Muscle of leg (tissue), 11 donors: ENCODE data around the gene LTC4S. TPM values are rescaled to one million over a fixed set of nuclear protein-coding genes. Genes with fewer than 3 reads are reported as not detected.

Source experiments
- DNase-seq: peaks from one replicate; pipeline ENCODE4 v3.0.0; 2013
- H3K27ac ChIP-seq: one replicate; pipeline ENCODE4 v1.5.1; 2013; ENCODE audit warnings: mild to moderate bottlenecking, low read length, control low read depth
- H3K27me3 ChIP-seq: one replicate; pipeline ENCODE4 v1.6.1; 2013; ENCODE audit warnings: low read length; ENCODE audit not compliant: control insufficient read depth, insufficient read depth
- H3K36me3 ChIP-seq: one replicate; pipeline ENCODE4 v1.6.1; 2013; ENCODE audit warnings: low read length; ENCODE audit not compliant: control insufficient read depth, insufficient read depth
- H3K4me1 ChIP-seq: one replicate; pipeline ENCODE4 v1.6.1; 2013; ENCODE audit warnings: low read length; ENCODE audit not compliant: control insufficient read depth, insufficient read depth
- H3K4me3 ChIP-seq: one replicate; pipeline ENCODE4 v1.5.1; 2013; ENCODE audit warnings: low read length, control low read depth
- H3K9me3 ChIP-seq: replicated peaks from 2 replicates; pipeline ENCODE4 v1.6.1; 2013; ENCODE audit warnings: low read depth, low read length; ENCODE audit not compliant: control insufficient read depth
- WGBS: methylation state at CpG from one replicate; pipeline ENCODE4 v1.1.5; 2013; ENCODE audit warnings: missing lambda C conversion rate; ENCODE audit not compliant: insufficient coverage; 5-methylcytosine and 5-hydroxymethylcytosine counted together
- polyA plus RNA-seq, 8 donors: library from polyadenylated mRNA; unstranded; fragments of 120-200 nt; gene quantifications; one replicate each; pipeline versions ENCODE4 v1.2.1 to v1.2.3, GENCODE V29; 2013; ENCODE audit warnings: inconsistent platforms in 1 of 8, low replicate concordance in 1 of 8; ENCODE audit not compliant: insufficient read length in 8 of 8, insufficient read depth in 1 of 8
- total RNA-seq: library from RNA; stranded (reverse); fragments of 120-200 nt; gene quantifications from one replicate; pipeline ENCODE4 v1.2.4, GENCODE V29; 2013

Gene LTC4S
- total and polyA plus RNA-seq, 9 donors: 2.3 to 4.6 (median 3.2) TPM

DNA sequence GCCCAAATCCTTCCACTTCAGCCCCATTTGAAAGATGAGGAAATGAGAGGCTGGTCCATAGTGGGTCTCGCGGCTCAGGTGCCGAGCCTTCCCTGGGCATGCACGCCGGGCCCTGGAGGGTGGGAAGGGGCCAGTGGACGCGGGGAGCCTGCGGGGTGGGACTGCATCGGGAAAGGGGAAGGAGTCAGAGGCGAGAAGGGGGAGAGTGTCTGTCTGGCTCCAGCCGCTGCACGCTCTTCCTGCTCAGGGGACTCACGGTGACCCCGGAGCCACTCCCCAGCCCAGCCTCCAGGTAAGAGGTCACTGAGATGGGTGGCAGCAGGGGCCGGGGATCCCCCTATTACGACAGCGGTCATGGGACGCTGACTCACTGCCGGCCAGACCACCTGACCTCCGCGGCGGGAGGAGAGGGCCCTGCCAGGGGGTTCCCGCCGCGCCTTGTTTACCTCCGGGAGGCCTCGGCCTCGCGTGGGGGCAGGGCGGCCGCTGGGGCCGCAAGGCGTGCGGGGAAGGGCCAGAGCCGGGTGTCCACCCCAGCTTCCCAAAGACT is 25.0 kb downstream of the LTC4S start:
- H3K27me3 ChIP-seq: peaks cover 5% of the 10 kb centered on the region
- peaks cover 21% of the 10 kb centered on the region for H3K36me3 ChIP-seq
- H3K27ac ChIP-seq: peak overlapping the region; percentile 94
- peak overlapping the region; percentile 50 for H3K4me3 ChIP-seq
- WGBS: under 1% methylated on average over 28 of the region's 35 CpGs
- peaks cover 43% of the 10 kb centered on the region for H3K4me1 ChIP-seq
- no peaks in the 10 kb centered on the region for H3K9me3 ChIP-seq
- peak; percentile 96 for DNase-seq

DNA sequence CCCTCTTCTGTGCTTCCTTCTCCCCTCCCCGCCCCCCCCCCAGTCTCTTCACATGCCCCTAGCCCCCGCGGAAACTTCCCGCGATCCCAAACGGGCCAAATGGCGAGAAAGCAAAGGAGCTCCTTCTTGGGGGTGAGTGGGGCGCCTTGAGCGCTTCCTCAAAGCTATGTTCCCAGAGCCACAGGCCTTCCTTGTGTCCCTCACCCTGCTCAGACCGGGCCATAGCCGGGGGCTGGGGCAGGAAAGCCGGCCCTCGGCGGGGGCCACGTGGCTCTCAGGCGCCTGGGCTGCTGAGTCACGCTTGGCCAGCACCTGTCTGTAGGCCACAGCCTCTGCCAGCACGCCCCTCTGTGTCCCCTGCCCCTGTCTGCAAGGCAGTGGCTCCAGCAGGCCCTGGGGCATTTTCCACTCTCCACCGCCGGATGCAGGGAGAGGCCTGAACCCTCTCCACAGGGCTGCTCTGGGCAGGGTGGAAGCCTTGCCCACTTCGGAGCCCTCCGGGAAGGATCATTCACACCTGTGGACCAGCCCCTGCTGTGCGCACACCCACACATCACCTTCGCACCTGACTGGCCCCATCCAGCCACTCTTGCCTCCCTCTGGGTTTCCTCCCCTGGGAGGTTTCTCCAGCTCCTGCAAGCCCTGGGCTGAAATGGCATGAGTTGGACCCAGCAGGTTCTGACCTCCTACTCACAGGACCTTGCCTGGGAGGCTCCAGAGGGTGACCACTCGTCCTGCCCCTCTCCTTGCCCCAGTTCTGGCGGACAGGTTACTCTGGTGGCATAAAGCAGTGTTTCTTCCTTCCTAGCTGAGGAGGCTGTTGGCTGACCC is 25.7 kb downstream of the LTC4S start:
- peaks cover 43% of the 10 kb centered on the region for H3K4me1 ChIP-seq

DNA sequence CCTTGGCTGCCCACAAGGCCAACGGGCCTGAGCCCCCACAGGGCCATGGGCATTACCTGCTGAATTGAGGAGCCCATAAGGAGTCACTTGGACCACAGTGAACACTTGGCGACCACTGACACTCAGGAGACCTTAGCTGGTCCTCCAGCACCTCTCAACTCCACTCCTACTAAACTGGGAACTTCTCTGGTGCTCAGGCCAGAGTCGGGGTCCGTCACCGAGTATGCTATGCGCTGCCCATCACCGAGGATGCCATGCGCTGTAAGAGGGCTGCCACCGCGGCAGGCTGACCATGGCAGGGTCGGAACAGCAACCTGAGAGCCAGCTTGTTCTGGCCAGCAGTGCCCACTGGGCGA is 26.3 kb downstream of the LTC4S start:
- Histone ChIP-seq H3K36me3 (peaks cover 29% of the 10 kb centered on the region), H3K9me3 (no peaks in the 10 kb centered on the region), H3K27me3 (peaks cover 5% of the 10 kb centered on the region), H3K4me3 (peak overlapping the region; percentile 75), H3K27ac (peak overlapping the region; percentile 94), H3K4me1 (peaks cover 43% of the 10 kb centered on the region)
- DNase-seq: no peak
- 50% methylated on average over 12 of the region's 12 CpGs for WGBS

More for the DNA sequence above, 25.7 kb downstream of the LTC4S start:
- Histone ChIP-seq H3K27ac (peak overlapping the region; percentile 94), H3K4me3 (peak overlapping the region; percentile 50), H3K36me3 (peaks cover 24% of the 10 kb centered on the region), H3K9me3 (no peaks in the 10 kb centered on the region), H3K27me3 (peaks cover 5% of the 10 kb centered on the region)
- 18% methylated on average over 14 of the region's 26 CpGs for WGBS
- DNase-seq: peak; percentile 75

DNA sequence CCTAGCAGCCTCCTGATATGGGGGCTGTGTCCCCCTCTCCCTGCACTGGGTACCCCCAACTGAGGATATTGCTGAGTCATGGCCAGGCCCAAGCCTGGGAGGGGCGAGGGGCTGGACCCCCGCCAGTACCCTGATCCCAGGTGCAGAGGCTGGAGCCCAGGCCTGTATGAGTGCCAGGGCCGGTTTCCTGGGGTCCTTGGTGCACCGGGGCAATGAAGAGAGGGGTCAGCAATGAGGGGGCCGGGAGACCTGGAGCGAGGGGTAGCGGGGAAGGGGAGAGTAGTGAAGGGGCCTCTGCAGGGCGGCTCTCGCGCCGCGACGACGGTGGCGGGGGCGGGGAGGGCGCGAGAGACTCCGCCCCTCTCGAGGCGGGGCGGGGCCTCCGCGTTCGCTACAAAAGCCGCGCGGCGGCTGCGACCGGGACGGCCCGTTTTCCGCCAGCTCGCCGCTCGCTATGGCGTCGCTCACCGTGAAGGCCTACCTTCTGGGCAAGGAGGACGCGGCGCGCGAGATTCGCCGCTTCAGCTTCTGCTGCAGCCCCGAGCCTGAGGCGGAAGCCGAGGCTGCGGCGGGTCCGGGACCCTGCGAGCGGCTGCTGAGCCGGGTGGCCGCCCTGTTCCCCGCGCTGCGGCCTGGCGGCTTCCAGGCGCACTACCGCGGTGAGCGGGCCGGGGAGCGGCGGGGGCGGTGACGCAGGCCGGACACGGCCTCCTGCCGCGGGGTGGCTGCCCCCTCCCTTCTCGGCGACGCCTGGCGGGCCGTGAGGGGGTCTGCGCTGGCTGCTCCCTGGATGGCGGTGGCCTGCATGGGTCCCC is 26.9 kb downstream of the LTC4S start, which contains the start of gene SQSTM1:
TSS of gene SQSTM1 (plus strand) at position 423 of the 815 bp plus-strand sequence. CDS start at position 455, 32 bp downstream.
- Histone ChIP-seq H3K36me3 (peaks cover 31% of the 10 kb centered on the region), H3K27ac (peak within 1 kb of the TSS; percentile 94), H3K9me3 (no peaks in the 10 kb centered on the region), H3K4me3 (peak within 1 kb of the TSS; percentile 75), H3K27me3 (peaks cover 5% of the 10 kb centered on the region), H3K4me1 (peaks cover 43% of the 10 kb centered on the region)
- peak; percentile 92 for DNase-seq
- WGBS: under 1% methylated on average over 77 of the region's 81 CpGs

GRCh38 chr5:179821298-179822058 is 27.7 kb downstream of the LTC4S start:
- H3K27ac ChIP-seq: peak overlapping the region; percentile 93
- H3K9me3 ChIP-seq: no peaks in the 10 kb centered on the region
- H3K4me1 ChIP-seq: peaks cover 41% of the 10 kb centered on the region
- peak; percentile 96 for DNase-seq
- under 1% methylated on average over 51 of the region's 54 CpGs for WGBS
- peaks cover 39% of the 10 kb centered on the region for H3K36me3 ChIP-seq
- peaks cover under 1% of the 10 kb centered on the region for H3K27me3 ChIP-seq
- H3K4me3 ChIP-seq: peak overlapping the region; percentile 75

GRCh38 chr5:179822059-179822432 is 28.3 kb downstream of the LTC4S start:
- no peaks in the 10 kb centered on the region for H3K27me3 ChIP-seq
- H3K9me3 ChIP-seq: no peaks in the 10 kb centered on the region
- peaks cover 36% of the 10 kb centered on the region for H3K4me1 ChIP-seq
- H3K4me3 ChIP-seq: peak overlapping the region; percentile 75
- peak overlapping the region; percentile 93 for H3K27ac ChIP-seq
- no CpG with 5 or more reads among the region's 3 CpGs for WGBS
- DNase-seq: no peak
- peaks cover 45% of the 10 kb centered on the region for H3K36me3 ChIP-seq

DNA sequence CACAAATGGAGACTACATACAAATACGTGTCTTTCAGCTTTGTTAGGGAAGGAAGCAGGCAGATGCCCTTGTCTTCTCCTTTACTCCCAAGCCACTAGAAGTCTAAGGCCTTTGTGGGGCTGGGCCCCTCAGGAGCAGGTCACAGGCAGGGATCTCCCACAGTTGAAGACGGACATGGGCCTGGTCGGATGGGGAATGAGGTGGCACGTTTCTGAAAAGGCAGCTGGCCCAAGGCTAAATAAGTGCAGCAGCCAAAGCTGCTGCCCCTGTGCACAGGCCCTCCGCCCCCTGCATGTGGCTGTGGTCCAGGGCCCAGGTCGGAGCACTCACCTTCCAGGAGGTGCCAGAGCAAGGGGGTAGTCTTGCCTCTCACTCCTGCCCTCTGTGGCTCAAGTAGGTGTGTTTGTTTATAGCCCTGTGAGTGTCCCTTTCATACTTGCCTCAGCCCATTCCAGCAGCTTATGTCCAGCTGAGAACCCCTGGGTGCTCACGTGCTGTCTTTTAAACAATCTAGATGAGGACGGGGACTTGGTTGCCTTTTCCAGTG is 28.7 kb downstream of the LTC4S start:
- Histone ChIP-seq H3K9me3 (no peaks in the 10 kb centered on the region), H3K27ac (no peak overlapping the region), H3K27me3 (no peaks in the 10 kb centered on the region), H3K4me1 (peaks cover 33% of the 10 kb centered on the region), H3K36me3 (peaks cover 48% of the 10 kb centered on the region), H3K4me3 (no peak overlapping the region)
- no peak for DNase-seq
- 68% methylated on average over 7 of the region's 8 CpGs for WGBS

DNA sequence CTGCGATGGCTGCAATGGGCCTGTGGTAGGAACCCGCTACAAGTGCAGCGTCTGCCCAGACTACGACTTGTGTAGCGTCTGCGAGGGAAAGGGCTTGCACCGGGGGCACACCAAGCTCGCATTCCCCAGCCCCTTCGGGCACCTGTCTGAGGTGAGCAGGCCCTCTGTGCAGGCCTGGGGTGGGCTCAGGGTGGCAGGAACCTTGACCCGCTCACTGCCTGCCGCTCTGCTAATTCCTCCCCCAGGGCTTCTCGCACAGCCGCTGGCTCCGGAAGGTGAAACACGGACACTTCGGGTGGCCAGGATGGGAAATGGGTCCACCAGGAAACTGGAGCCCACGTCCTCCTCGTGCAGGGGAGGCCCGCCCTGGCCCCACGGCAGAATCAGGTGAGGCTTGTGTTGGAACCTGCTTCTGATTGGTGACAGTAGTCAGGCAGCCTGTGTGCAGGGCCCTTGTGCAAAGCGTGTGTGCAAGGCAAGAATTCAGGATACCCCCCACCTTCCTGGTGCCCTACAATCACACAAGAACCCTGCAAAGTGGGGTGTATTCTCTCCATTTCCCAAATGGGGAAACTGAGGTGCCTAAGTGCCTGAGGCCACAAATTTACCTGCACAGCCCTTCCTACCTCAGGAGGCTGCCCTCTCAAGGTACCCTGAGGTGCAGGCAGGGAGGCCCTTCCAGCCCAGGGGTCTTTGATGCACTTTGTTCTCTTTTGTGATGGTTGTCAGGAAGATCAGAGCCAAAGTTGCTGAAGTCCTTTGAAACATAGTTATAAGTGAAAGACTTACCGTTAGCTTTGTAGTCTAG is 30.4 kb downstream of the LTC4S start:
- Histone ChIP-seq H3K4me3 (no peak overlapping the region), H3K4me1 (peaks cover 22% of the 10 kb centered on the region), H3K9me3 (no peaks in the 10 kb centered on the region), H3K27ac (no peak overlapping the region), H3K27me3 (no peaks in the 10 kb centered on the region), H3K36me3 (peaks cover 58% of the 10 kb centered on the region)
- DNase-seq: no peak
- WGBS: 90% methylated on average over 19 of the region's 22 CpGs

- WGBS: 92% methylated on average over 1 of the region's 3 CpGs
- H3K27ac ChIP-seq: no peak overlapping the region
- no peak for DNase-seq
- H3K4me1 ChIP-seq: peaks cover 16% of the 10 kb centered on the region
- no peaks in the 10 kb centered on the region for H3K9me3 ChIP-seq
- no peaks in the 10 kb centered on the region for H3K27me3 ChIP-seq
- no peak overlapping the region for H3K4me3 ChIP-seq
- peaks cover 62% of the 10 kb centered on the region for H3K36me3 ChIP-seq
These were observed 30.9 kb downstream of the LTC4S start for GRCh38 chr5:179824745-179825112.
